A673 (cell line): ENCODE data around the gene VPS13D. TPM values are rescaled to one million over a fixed set of nuclear protein-coding genes. Genes with fewer than 3 reads are reported as not detected.

ENCODE experiments used
- BruUV-seq: library from RNA; stranded (reverse); fragments of 400-500 nt; replicated peaks from 2 replicates; lab custom pipeline; 2021; lab: Mats Ljungman, UMichigan
- CTCF ChIA-PET: fragments of 300-600 bp; sonication (Branson Sonifier 250); formaldehyde crosslinking; loops from one replicate; lab custom pipeline; 2022; ENCODE audit warnings: antibody characterized with exemption; lab: Charles Lee
- POLR2A ChIA-PET: fragments of 300-600 bp; sonication (Branson Sonifier 250); formaldehyde crosslinking; loops from one replicate; lab custom pipeline; 2022; ENCODE audit warnings: antibody characterized with exemption; ENCODE audit not compliant: low non-redundant PET; lab: Charles Lee
- DNase-seq: peaks from one replicate; pipeline ENCODE4 v3.0.0-alpha.2; 2015; ENCODE audit warnings: low spot score
- H3K27ac ChIP-seq: fragments of 200-600 bp; sonication (generic); 2 replicates; pipeline ENCODE4 v1.5.1; 2016; ENCODE audit warnings: mixed run types, low read depth, mild to moderate bottlenecking, mixed read lengths, antibody characterized with exemption, low read length; ENCODE audit not compliant: poor library complexity, severe bottlenecking
- H3K27me3 ChIP-seq: fragments of 200-600 bp; sonication (generic); replicated peaks from 2 replicates; pipeline ENCODE4 v1.6.1; 2017; ENCODE audit warnings: mixed run types, low read depth, mild to moderate bottlenecking, mixed read lengths, antibody characterized with exemption, low read length; ENCODE audit not compliant: insufficient read depth, poor library complexity
- H3K36me3 ChIP-seq: fragments of 200-600 bp; sonication (generic); 2 replicates; pipeline ENCODE4 v1.6.1; 2016; ENCODE audit warnings: mixed run types, mild to moderate bottlenecking, mixed read lengths, antibody characterized with exemption, low read length; ENCODE audit not compliant: insufficient read depth, poor library complexity, severe bottlenecking
- H3K4me1 ChIP-seq: fragments of 200-600 bp; sonication (generic); 2 replicates; pipeline ENCODE4 v1.6.1; 2017; ENCODE audit warnings: mixed run types, mild to moderate bottlenecking, mixed read lengths, antibody characterized with exemption, low read length; ENCODE audit not compliant: insufficient read depth, poor library complexity, severe bottlenecking
- H3K4me3 ChIP-seq: fragments of 200-600 bp; sonication (generic); 2 replicates; pipeline ENCODE4 v1.5.1; 2016; ENCODE audit warnings: low read depth, mixed run types, mild to moderate bottlenecking, mixed read lengths, low read length; ENCODE audit not compliant: poor library complexity, severe bottlenecking
- H3K9me3 ChIP-seq: fragments of 200-600 bp; sonication (generic); 2 replicates; pipeline ENCODE4 v1.6.1; 2016; ENCODE audit warnings: mixed run types, low read depth, mild to moderate bottlenecking, mixed read lengths, antibody characterized with exemption, low read length; ENCODE audit not compliant: poor library complexity, severe bottlenecking
- CTCF ChIP-seq: fragments of 300-800, 200-600 bp; sonication (generic); conservative IDR thresholded peaks from 2 replicates; pipeline ENCODE4 v1.5.1; 2017; ENCODE audit warnings: low read depth, mild to moderate bottlenecking, antibody characterized with exemption, low read length, moderate library complexity, mixed read lengths
- EZH2 ChIP-seq: fragments of 200-600 bp; sonication (generic); IDR thresholded peaks from 2 replicates; pipeline ENCODE4 v1.6.1; 2017; ENCODE audit warnings: borderline replicate concordance, low read depth, mild to moderate bottlenecking, mixed read lengths, antibody characterized with exemption, low read length; ENCODE audit not compliant: poor library complexity, severe bottlenecking
- intact Hi-C: fragments of 100-400 bp; cut with micrococcal nuclease; formaldehyde crosslinking; loops from one replicate; pipeline ENCODE4 v1.10.0; 2022; ENCODE audit not compliant: unreplicated experiment
- total RNA-seq: library from RNA; stranded (reverse); gene quantifications from 2 replicates; pipeline ENCODE4 v1.2.3, GENCODE V29; 2021

Gene VPS13D
- total RNA-seq, 1 experiment from 2014 or later: 32.5 TPM

DNA sequence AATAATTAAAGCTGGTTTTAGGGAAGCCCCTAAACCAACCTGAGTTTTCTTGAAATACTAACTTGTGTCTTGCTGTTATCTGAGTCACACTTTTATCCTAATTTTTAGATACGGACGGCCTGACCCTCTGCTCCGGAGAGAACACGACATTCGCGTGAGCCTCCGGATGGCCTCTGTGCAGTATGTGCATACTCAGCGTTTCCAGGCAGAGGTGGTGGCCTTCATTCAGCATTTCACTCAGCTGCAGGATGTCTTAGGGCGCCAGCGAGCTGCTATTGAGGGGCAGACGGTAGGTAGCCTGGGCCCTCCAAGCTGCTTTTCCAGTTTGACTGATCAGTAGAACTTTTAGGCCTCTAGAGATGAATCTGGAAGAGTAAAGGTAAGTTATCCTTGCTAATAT lies 63.6 kb downstream of the VPS13D start:
- no peak for TF ChIP-seq CTCF
- no peak for TF ChIP-seq EZH2
- no peaks in the 10 kb centered on the region for H3K27me3 ChIP-seq
- CTCF ChIA-PET: no interaction called here
- intact Hi-C loops: no loop called here
- POLR2A ChIA-PET: no interaction called here
- no TSS peak for BruUV-seq
- DNase-seq: no peak
- H3K9me3 ChIP-seq: no peaks in the 10 kb centered on the region
- peaks cover 18% of the 10 kb centered on the region for H3K36me3 ChIP-seq
- no peak overlapping the region for H3K27ac ChIP-seq
- H3K4me3 ChIP-seq: no peak overlapping the region
- no peaks in the 10 kb centered on the region for H3K4me1 ChIP-seq

DNA sequence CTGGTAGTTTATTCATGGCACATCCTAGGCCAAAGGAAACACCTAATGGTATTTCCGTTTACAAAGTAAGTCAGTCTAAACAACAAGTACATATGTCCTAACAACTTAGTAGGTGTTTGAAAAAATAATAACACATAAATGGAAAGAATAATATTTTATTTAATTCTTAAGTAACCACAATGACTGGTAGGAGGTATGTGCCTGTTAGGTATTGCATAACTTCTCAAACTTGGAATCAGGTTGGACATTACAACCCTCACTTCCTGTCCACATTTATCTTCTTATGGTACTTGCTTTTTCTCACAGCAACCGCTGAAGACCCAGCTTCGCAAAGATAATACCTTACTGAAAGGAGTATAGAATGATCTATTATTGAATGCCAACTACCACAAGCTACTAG lies 64.2 kb downstream of the VPS13D start:
- no peaks in the 10 kb centered on the region for H3K27me3 ChIP-seq
- intact Hi-C loops: no loop called here
- TF ChIP-seq CTCF (no peak), EZH2 (no peak)
- H3K36me3 ChIP-seq: peaks cover 18% of the 10 kb centered on the region
- no TSS peak for BruUV-seq
- no peaks in the 10 kb centered on the region for H3K9me3 ChIP-seq
- ChIA-PET CTCF (no interaction called here), POLR2A (interaction anchor here (0.7 kb wide), 1 partner anchor 475 kb away, joined by 3 read pairs; no protein-coding TSS in a partner anchor)
- H3K4me1 ChIP-seq: no peaks in the 10 kb centered on the region
- H3K27ac ChIP-seq: no peak overlapping the region
- DNase-seq: no peak
- no peak overlapping the region for H3K4me3 ChIP-seq

- no peak overlapping the region for H3K4me3 ChIP-seq
- H3K27me3 ChIP-seq: no peaks in the 10 kb centered on the region
- no TSS peak for BruUV-seq
- H3K27ac ChIP-seq: no peak overlapping the region
- ChIA-PET CTCF (no interaction called here), POLR2A (no interaction called here)
- no peak for TF ChIP-seq EZH2
- TF ChIP-seq CTCF: no peak
- H3K4me1 ChIP-seq: no peaks in the 10 kb centered on the region
- H3K36me3 ChIP-seq: peaks cover 18% of the 10 kb centered on the region
- H3K9me3 ChIP-seq: no peaks in the 10 kb centered on the region
- no peak for DNase-seq
- intact Hi-C loops: no loop called here
These were observed 66.2 kb downstream of the VPS13D start for GRCh38 chr1:12296016-12296415.
